ENCODE results near the gene ANKZF1. TPM values are rescaled to one million over a fixed set of nuclear protein-coding genes. Genes with fewer than 3 reads are reported as not detected.
A peak's percentile ranks its signal among the peaks of the same experiment; 100 is the strongest.
"Not testable (repeated sequence)": the region's sequence is repeated elsewhere in the genome, so short reads cannot be mapped to it uniquely, and the experiment has no call there.

ANKZF1 gene
- total RNA-seq, 2 donors from 2014 or later = 14.5 to 14.9 TPM

- Histone ChIP-seq H3K27ac (peak overlapping the region; percentile 74 to 89), H3K4me1 (peaks cover 0 to 37% of the 10 kb centered on the region in 2 donors)
- no peak for TF ChIP-seq CTCF (IDR thresholded peaks at IDR 0.05)
Measured at GRCh38 chr2:219254590-219255201, 25.1 kb downstream of the ANKZF1 start.

GRCh38 chr2:219258942-219259341 is 29.3 kb downstream of the ANKZF1 start:
- H3K4me1 ChIP-seq; H3K4me3 ChIP-seq; H3K27me3 ChIP-seq; H3K36me3 ChIP-seq; H3K9me3 ChIP-seq; DNase-seq (ENCODE audit: low spot score); H3K27ac ChIP-seq: not testable (repeated sequence)

More at GRCh38 chr2:219254590-219255201, 25.1 kb downstream of the ANKZF1 start:
- Histone ChIP-seq H3K9me3 (no peaks in the 10 kb centered on the region), H3K4me3 (peak overlapping the region; percentile 62 to 68), H3K27me3 (no peaks in the 10 kb centered on the region), H3K36me3 (peaks cover 5% of the 10 kb centered on the region)
- DNase-seq (ENCODE audit: low spot score) = peak; percentile 64

GRCh38 chr2:219261024-219261855 is 31.6 kb downstream of the ANKZF1 start:
- no peak for TF ChIP-seq CTCF (IDR thresholded peaks at IDR 0.05)

GRCh38 chr2:219266232-219266631 is 36.6 kb downstream of the ANKZF1 start:
- no peak for TF ChIP-seq CTCF (IDR thresholded peaks at IDR 0.05)
- Histone ChIP-seq H3K4me1 (no peaks in the 10 kb centered on the region), H3K4me3 (no peak overlapping the region), H3K36me3 (no peaks in the 10 kb centered on the region), H3K27ac (no peak overlapping the region), H3K27me3 (no peaks in the 10 kb centered on the region), H3K9me3 (no peaks in the 10 kb centered on the region)
- no peak for DNase-seq (ENCODE audit: low spot score)

More at GRCh38 chr2:219261024-219261855, 31.6 kb downstream of the ANKZF1 start:
- H3K27ac ChIP-seq = no peak overlapping the region
- no peaks in the 10 kb centered on the region for H3K4me1 ChIP-seq
- DNase-seq (ENCODE audit: low spot score) = no peak
- no peaks in the 10 kb centered on the region for H3K9me3 ChIP-seq
- H3K27me3 ChIP-seq = no peaks in the 10 kb centered on the region
- H3K36me3 ChIP-seq = no peaks in the 10 kb centered on the region
- H3K4me3 ChIP-seq = no peak overlapping the region

GRCh38 chr2:219266886-219267285 is 37.3 kb downstream of the ANKZF1 start:
- Histone ChIP-seq H3K4me1 (no peaks in the 10 kb centered on the region), H3K27ac (no peak overlapping the region), H3K27me3 (no peaks in the 10 kb centered on the region), H3K36me3 (no peaks in the 10 kb centered on the region), H3K9me3 (no peaks in the 10 kb centered on the region), H3K4me3 (no peak overlapping the region)
- no peak for DNase-seq (ENCODE audit: low spot score)
- TF ChIP-seq CTCF (IDR thresholded peaks at IDR 0.05) = no peak

- Histone ChIP-seq H3K4me3 (no peak overlapping the region), H3K36me3 (no peaks in the 10 kb centered on the region), H3K9me3 (no peaks in the 10 kb centered on the region), H3K4me1 (no peaks in the 10 kb centered on the region), H3K27ac (no peak overlapping the region), H3K27me3 (no peaks in the 10 kb centered on the region)
- no peak for TF ChIP-seq CTCF (IDR thresholded peaks at IDR 0.05)
- DNase-seq (ENCODE audit: low spot score) = no peak
Measured at GRCh38 chr2:219268294-219268693, 38.7 kb downstream of the ANKZF1 start.
